Measurements from ENCODE around the gene NLRP9. TPM values are rescaled to one million over a fixed set of nuclear protein-coding genes. Genes with fewer than 3 reads are reported as not detected.

Gene NLRP9
- polyA plus RNA-seq, 1 donor from 2014 or later = not detected

DNA sequence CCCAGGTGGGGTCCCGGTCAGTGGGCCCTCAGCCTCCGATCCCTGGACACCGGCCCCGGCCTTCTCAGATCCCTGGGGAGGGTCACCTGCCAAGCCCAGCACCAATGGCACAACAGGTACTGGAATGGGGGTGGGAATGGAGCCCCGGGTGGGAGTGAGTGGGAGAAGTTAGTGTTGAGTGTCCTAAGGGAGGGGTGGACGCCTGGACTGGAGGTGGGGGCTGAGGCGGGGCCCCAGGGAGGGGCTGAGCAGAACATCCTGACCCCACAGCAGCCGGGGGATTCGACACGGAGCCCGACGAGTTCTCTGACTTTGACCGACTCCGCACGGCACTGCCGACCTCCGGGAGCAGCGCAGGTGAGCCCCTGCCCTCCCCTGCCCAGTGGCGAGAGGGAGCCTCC is 45.5 kb downstream of the NLRP9 start:
- no peaks in the 10 kb centered on the region for H3F3A ChIP-seq (ENCODE audit: insufficient read depth, low read length, poor library complexity, severe bottlenecking)
- H3K9me3 ChIP-seq (ENCODE audit: low read length) = no peaks in the 10 kb centered on the region
- no peaks in the 10 kb centered on the region for H4K20me1 ChIP-seq (ENCODE audit: insufficient read depth)
- no peaks in the 10 kb centered on the region for H3K79me2 ChIP-seq (replicated peaks; ENCODE audit: insufficient read depth, low read length)
- TF ChIP-seq POLR2AphosphoS5 (IDR thresholded peaks at IDR 0.05) (no peak), SMC3 (conservative IDR thresholded peaks at IDR 0.05; ENCODE audit: poor library complexity) (no peak), EZH2 (IDR thresholded peaks at IDR 0.05; ENCODE audit: borderline replicate concordance, insufficient read depth, low read length, poor library complexity, severe bottlenecking) (no peak), EP300 (conservative IDR thresholded peaks at IDR 0.05; ENCODE audit: poor library complexity, severe bottlenecking) (no peak)
- no peaks in the 10 kb centered on the region for H3K36me3 ChIP-seq (ENCODE audit: insufficient read depth, low read length)
- H3K9ac ChIP-seq (ENCODE audit: low read length) = no peak overlapping the region
- no peak overlapping the region for H3K4me3 ChIP-seq (ENCODE audit: low read length)
- H3K9me2 ChIP-seq (ENCODE audit: insufficient read depth, low read length) = no peaks in the 10 kb centered on the region
- no peak overlapping the region for H3K27ac ChIP-seq (ENCODE audit: low read length)
- no peak overlapping the region for H2AFZ ChIP-seq (ENCODE audit: low read depth, low read length)
- no peak overlapping the region for H3K4me2 ChIP-seq (ENCODE audit: low read length)
- no peaks in the 10 kb centered on the region for H3K27me3 ChIP-seq (ENCODE audit: insufficient read depth, low read depth, low read length)

DNA sequence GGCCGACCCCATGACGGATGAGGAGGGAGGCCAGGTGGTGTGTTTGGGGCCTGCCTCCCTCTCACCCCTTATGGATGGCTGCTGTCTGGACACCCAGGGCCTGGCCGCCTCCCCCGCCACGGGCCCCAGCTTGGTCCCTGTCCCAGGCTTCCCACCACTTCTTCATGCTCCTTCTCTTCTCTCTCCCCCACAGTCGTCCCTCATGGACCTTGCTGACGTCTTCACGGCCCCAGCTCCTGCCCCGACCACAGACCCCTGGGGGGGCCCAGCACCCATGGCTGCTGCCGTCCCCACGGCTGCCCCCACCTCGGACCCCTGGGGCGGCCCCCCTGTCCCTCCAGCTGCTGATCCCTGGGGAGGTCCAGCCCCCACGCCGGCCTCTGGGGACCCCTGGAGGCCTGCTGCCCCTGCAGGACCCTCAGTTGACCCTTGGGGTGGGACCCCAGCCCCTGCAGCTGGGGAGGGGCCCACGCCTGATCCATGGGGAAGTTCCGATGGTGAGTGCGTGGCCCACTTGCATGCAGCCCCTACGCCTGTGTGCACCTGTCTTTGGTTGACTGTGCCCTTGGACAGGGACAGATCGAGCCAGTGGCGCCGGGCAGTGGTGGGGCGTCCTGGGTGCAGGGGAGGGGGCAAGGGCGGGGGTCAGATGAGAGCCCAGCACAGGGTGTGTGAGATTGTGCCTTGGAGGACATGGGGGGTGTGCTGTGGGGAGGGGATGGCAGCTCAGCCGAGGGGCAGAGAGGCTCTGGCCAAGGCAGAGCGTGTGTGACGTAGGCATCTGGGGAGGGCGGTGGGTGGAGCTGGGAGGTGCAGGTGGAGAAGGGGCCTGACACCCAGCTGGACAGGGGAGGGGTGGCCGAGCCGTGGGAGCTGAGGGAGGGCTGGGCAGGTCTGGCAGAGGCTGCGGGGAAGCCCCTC is 46.4 kb downstream of the NLRP9 start:
- no peaks in the 10 kb centered on the region for H3K9me2 ChIP-seq (ENCODE audit: insufficient read depth, low read length)
- no peak overlapping the region for H3K9ac ChIP-seq (ENCODE audit: low read length)
- H3K4me2 ChIP-seq (ENCODE audit: low read length) = no peak overlapping the region
- no peaks in the 10 kb centered on the region for H3K27me3 ChIP-seq (ENCODE audit: insufficient read depth, low read depth, low read length)
- no peak overlapping the region for H2AFZ ChIP-seq (ENCODE audit: low read depth, low read length)
- H3K27ac ChIP-seq (ENCODE audit: low read length) = no peak overlapping the region
- H3F3A ChIP-seq (ENCODE audit: insufficient read depth, low read length, poor library complexity, severe bottlenecking) = no peaks in the 10 kb centered on the region
- no peaks in the 10 kb centered on the region for H3K79me2 ChIP-seq (replicated peaks; ENCODE audit: insufficient read depth, low read length)
- no peak overlapping the region for H3K4me3 ChIP-seq (ENCODE audit: low read length)
- H4K20me1 ChIP-seq (ENCODE audit: insufficient read depth) = no peaks in the 10 kb centered on the region
- no peaks in the 10 kb centered on the region for H3K36me3 ChIP-seq (ENCODE audit: insufficient read depth, low read length)
- no peaks in the 10 kb centered on the region for H3K9me3 ChIP-seq (ENCODE audit: low read length)
- TF ChIP-seq EP300 (conservative IDR thresholded peaks at IDR 0.05; ENCODE audit: poor library complexity, severe bottlenecking) = no peak
- no peak for TF ChIP-seq SMC3 (conservative IDR thresholded peaks at IDR 0.05; ENCODE audit: poor library complexity)
- TF ChIP-seq POLR2AphosphoS5 (IDR thresholded peaks at IDR 0.05) = no peak
- no peak for TF ChIP-seq TAF1 (IDR thresholded peaks at IDR 0.05; ENCODE audit: low read depth)
- TF ChIP-seq, protein P1, sequence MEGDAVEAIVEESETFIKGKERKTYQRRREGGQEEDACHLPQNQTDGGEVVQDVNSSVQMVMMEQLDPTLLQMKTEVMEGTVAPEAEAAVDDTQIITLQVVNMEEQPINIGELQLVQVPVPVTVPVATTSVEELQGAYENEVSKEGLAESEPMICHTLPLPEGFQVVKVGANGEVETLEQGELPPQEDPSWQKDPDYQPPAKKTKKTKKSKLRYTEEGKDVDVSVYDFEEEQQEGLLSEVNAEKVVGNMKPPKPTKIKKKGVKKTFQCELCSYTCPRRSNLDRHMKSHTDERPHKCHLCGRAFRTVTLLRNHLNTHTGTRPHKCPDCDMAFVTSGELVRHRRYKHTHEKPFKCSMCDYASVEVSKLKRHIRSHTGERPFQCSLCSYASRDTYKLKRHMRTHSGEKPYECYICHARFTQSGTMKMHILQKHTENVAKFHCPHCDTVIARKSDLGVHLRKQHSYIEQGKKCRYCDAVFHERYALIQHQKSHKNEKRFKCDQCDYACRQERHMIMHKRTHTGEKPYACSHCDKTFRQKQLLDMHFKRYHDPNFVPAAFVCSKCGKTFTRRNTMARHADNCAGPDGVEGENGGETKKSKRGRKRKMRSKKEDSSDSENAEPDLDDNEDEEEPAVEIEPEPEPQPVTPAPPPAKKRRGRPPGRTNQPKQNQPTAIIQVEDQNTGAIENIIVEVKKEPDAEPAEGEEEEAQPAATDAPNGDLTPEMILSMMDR (IDR thresholded peaks at IDR 0.05; ENCODE audit: poor library complexity, severe bottlenecking) = no peak
- TF ChIP-seq, protein P2, sequence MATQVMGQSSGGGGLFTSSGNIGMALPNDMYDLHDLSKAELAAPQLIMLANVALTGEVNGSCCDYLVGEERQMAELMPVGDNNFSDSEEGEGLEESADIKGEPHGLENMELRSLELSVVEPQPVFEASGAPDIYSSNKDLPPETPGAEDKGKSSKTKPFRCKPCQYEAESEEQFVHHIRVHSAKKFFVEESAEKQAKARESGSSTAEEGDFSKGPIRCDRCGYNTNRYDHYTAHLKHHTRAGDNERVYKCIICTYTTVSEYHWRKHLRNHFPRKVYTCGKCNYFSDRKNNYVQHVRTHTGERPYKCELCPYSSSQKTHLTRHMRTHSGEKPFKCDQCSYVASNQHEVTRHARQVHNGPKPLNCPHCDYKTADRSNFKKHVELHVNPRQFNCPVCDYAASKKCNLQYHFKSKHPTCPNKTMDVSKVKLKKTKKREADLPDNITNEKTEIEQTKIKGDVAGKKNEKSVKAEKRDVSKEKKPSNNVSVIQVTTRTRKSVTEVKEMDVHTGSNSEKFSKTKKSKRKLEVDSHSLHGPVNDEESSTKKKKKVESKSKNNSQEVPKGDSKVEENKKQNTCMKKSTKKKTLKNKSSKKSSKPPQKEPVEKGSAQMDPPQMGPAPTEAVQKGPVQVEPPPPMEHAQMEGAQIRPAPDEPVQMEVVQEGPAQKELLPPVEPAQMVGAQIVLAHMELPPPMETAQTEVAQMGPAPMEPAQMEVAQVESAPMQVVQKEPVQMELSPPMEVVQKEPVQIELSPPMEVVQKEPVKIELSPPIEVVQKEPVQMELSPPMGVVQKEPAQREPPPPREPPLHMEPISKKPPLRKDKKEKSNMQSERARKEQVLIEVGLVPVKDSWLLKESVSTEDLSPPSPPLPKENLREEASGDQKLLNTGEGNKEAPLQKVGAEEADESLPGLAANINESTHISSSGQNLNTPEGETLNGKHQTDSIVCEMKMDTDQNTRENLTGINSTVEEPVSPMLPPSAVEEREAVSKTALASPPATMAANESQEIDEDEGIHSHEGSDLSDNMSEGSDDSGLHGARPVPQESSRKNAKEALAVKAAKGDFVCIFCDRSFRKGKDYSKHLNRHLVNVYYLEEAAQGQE (IDR thresholded peaks at IDR 0.05; ENCODE audit: borderline replicate concordance) = no peak
